SKM-1 (cell line): ENCODE measurements around the gene RFFL.

ENCODE experiments used
- DNase-seq: peaks from one replicate; lab custom pipeline; 2025; ENCODE audit not compliant: unreplicated experiment; lab: John Stamatoyannopoulos, UW

RFFL gene

GRCh38 chr17:34979153-34979552 lies 84.4 kb downstream of the RFFL start:
- no peak for DNase-seq

GRCh38 chr17:34974794-34975785 lies 88.4 kb downstream of the RFFL start:
- no peak for DNase-seq

- no peak for DNase-seq
Measured at GRCh38 chr17:34974179-34974578, 89.3 kb downstream of the RFFL start.

GRCh38 chr17:34961093-34961911 lies 102.2 kb downstream of the RFFL start, which contains the start of the genes CCT6B and ZNF830:
TSS of gene CCT6B (minus strand) at chr17:34961460. CDS start at chr17:34961393, 67 bp downstream.
TSS of gene ZNF830 (plus strand) at chr17:34961540. CDS start at chr17:34961567, 27 bp downstream.
- DNase-seq: peak; percentile 82

GRCh38 chr17:34958438-34958837 lies 105.1 kb downstream of the RFFL start:
- no peak for DNase-seq
